HL-60 (cell line): ENCODE results near the gene CDC25C.
A peak's percentile ranks its signal among the peaks of the same experiment; 100 is the strongest.

Experiments
- DNase-seq, 2 experiments: peaks; one replicate each; pipeline ENCODE4 v3.0.0-alpha.2; 2010 to 2020; ENCODE audit warnings: low read depth in 1 of 2, low spot score in 1 of 2
- H3K27ac ChIP-seq: fragments of 250-450 bp; sonication (Bioruptor Pico); replicated peaks from 2 replicates; pipeline ENCODE4 v1.5.1; 2020; ENCODE audit warnings: mild to moderate bottlenecking, moderate library complexity
- H3K27me3 ChIP-seq: fragments of 250-450 bp; sonication (Bioruptor Pico); 2 replicates; pipeline ENCODE4 v1.5.1; 2021; ENCODE audit warnings: mild to moderate bottlenecking, moderate library complexity; ENCODE audit not compliant: insufficient read depth, poor library complexity, severe bottlenecking
- H3K4me3 ChIP-seq: replicated peaks from 2 replicates; pipeline ENCODE4 v1.5.1; 2011; ENCODE audit warnings: mild to moderate bottlenecking, control low read depth, low read length; ENCODE audit not compliant: insufficient read depth
- CTCF ChIP-seq: IDR thresholded peaks from one replicate; pipeline ENCODE4 v1.5.1; 2011; ENCODE audit warnings: low read length, control low read depth, inconsistent platforms; ENCODE audit not compliant: insufficient read depth
- GABPA ChIP-seq: IDR thresholded peaks from 2 replicates; pipeline ENCODE4 v1.6.1; 2012; ENCODE audit warnings: low read depth
- POLR2AphosphoS5 ChIP-seq: IDR thresholded peaks from 2 replicates; pipeline ENCODE4 v1.6.1; 2012; ENCODE audit warnings: low read depth
- REST ChIP-seq: IDR thresholded peaks from 2 replicates; pipeline ENCODE4 v1.6.1; 2012; ENCODE audit warnings: low read depth; ENCODE audit not compliant: insufficient replicate concordance
- SPI1 ChIP-seq: IDR thresholded peaks from 2 replicates; pipeline ENCODE4 v1.6.1; 2012; ENCODE audit warnings: low read depth, mild to moderate bottlenecking, borderline replicate concordance

CDC25C gene

GRCh38 chr5:138340008-138340407 lies 8.4 kb upstream of the CDC25C start:
- no peaks in the 10 kb centered on the region for H3K27me3 ChIP-seq
- DNase-seq, result no peak
- H3K4me3 ChIP-seq, result no peak overlapping the region; the same call in 1 of the 2 replicates
- TF ChIP-seq CTCF (no peak), SPI1 (no peak), POLR2AphosphoS5 (no peak), GABPA (no peak), REST (no peak)
- H3K27ac ChIP-seq, result peak overlapping the region; percentile 100; the same call in 1 of the 2 replicates

GRCh38 chr5:138339464-138339863 lies 7.9 kb upstream of the CDC25C start:
- peak overlapping the region; percentile 100 for H3K27ac ChIP-seq
- H3K4me3 ChIP-seq, result peak overlapping the region; percentile 68
- no peaks in the 10 kb centered on the region for H3K27me3 ChIP-seq
- DNase-seq, result peak in 1 of 2 experiments; percentile 41
- no peak for TF ChIP-seq REST
- TF ChIP-seq GABPA, result no peak
- no peak for TF ChIP-seq POLR2AphosphoS5
- peak; percentile 35; the same call in 1 of the 2 replicates for TF ChIP-seq SPI1

GRCh38 chr5:138339091-138339456 lies 7.5 kb upstream of the CDC25C start:
- no peaks in the 10 kb centered on the region for H3K27me3 ChIP-seq
- DNase-seq, result no peak
- peak overlapping the region; percentile 68 for H3K4me3 ChIP-seq
- peak overlapping the region; percentile 100 for H3K27ac ChIP-seq
- TF ChIP-seq SPI1, result no peak
- TF ChIP-seq POLR2AphosphoS5, result no peak

- peak overlapping the region; percentile 68 for H3K4me3 ChIP-seq
- H3K27me3 ChIP-seq, result no peaks in the 10 kb centered on the region
- TF ChIP-seq CTCF (no peak), REST (no peak), GABPA (no peak), SPI1 (no peak), POLR2AphosphoS5 (no peak)
- DNase-seq, result no peak
- H3K27ac ChIP-seq, result peak overlapping the region; percentile 100
These were observed 6.9 kb upstream of the CDC25C start for GRCh38 chr5:138338411-138339090.
